ENCODE data around the gene NXPH2.
"Not testable (repeated sequence)": the region's sequence is repeated elsewhere in the genome, so short reads cannot be mapped to it uniquely, and the experiment has no call there.

NXPH2 gene

DNA sequence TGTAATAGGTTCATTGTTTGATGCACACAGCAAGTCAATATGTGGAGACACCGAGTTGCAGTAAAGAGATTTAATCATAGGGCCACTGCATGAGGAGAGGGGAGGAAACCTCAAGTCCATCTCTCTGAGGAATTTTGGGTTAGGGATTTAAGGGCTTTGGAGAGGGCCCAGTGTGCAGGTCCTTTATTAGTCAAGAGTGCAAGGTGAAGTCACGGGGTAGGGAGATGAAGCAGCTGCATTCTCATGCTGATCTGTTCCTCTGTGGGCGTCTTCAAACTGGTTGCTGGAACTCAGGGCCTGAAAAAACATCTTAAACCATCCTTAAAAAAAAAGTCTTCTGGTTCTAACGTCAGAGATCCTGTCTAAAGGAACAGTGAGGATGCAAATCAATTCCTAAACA, 131.6 kb downstream of the NXPH2 start:
- ChIA-PET POLR2A (no interaction called here), CTCF (no interaction called here)
- H3K4me3 ChIP-seq (ENCODE audit: low read depth, low read length) = no peak overlapping the region
- no peak for DNase-seq (ENCODE audit: low read depth, low spot score)
- TF ChIP-seq, protein P1, sequence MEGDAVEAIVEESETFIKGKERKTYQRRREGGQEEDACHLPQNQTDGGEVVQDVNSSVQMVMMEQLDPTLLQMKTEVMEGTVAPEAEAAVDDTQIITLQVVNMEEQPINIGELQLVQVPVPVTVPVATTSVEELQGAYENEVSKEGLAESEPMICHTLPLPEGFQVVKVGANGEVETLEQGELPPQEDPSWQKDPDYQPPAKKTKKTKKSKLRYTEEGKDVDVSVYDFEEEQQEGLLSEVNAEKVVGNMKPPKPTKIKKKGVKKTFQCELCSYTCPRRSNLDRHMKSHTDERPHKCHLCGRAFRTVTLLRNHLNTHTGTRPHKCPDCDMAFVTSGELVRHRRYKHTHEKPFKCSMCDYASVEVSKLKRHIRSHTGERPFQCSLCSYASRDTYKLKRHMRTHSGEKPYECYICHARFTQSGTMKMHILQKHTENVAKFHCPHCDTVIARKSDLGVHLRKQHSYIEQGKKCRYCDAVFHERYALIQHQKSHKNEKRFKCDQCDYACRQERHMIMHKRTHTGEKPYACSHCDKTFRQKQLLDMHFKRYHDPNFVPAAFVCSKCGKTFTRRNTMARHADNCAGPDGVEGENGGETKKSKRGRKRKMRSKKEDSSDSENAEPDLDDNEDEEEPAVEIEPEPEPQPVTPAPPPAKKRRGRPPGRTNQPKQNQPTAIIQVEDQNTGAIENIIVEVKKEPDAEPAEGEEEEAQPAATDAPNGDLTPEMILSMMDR (IDR thresholded peaks at IDR 0.05; ENCODE audit: insufficient read depth, low read length, missing control alignments) = no peak

DNA sequence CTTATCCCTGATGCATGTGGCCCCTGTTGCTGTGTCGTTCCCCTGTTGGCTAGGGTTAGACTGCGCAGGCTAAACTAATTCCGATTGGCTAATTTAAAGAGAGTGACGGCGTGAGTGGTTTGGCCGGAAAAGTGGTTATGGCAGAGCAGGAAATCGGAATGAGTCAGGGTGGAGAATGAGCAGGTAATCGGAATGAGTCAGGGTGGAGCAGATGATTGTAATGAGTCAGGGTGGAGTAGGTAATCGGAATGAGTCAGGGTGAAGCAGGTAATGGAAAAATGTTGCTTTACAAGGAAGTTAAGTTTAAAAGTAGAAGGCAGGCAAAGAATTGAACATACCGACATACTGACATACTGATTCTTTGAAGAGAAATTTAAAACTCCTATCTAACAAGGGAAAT, 135.4 kb downstream of the NXPH2 start:
- CTCF ChIA-PET; POLR2A ChIA-PET; H3K4me3 ChIP-seq (ENCODE audit: low read depth, low read length); DNase-seq (ENCODE audit: low read depth, low spot score): not testable (repeated sequence)

DNA sequence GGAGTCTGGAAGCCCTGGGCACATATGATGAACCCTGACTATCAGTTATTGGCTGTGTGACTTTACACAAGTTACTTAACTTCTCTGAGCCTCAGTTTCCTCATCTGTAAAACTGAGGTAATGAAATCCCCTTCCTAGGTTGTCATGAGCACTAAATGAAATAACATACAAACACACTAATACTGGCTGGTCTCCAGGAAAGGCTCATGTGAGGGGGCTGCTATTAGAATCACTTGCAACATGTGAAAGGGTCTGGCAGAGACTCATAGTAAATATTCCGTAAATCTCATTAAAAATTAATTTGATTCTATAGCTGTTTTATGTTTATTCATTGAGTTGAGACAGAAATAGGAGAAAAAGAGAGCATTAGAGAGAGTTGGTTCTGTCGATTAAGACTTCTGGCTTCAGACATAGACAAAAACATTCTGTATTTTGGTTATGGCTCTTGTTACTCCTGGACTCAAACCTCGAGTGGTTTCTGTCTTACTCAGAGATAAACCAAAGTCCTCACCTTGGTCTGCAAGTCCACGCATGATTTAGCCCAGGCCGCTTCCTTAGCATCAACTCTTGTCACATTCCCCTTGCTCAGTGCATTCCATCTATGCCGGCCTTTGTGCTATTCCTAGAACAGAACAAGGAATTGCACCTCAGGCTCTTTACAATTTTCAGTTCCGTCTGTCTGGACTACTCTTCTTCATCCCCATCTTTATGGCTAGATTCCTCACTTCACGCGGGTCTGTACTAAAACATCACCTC, 139.1 kb downstream of the NXPH2 start:
- ChIA-PET POLR2A (no interaction called here), CTCF (no interaction called here)
- TF ChIP-seq, protein P1 (IDR thresholded peaks at IDR 0.05; ENCODE audit: insufficient read depth, low read length, missing control alignments) = no peak
- DNase-seq (ENCODE audit: low read depth, low spot score) = no peak
- H3K4me3 ChIP-seq (ENCODE audit: low read depth, low read length) = no peak overlapping the region

DNA sequence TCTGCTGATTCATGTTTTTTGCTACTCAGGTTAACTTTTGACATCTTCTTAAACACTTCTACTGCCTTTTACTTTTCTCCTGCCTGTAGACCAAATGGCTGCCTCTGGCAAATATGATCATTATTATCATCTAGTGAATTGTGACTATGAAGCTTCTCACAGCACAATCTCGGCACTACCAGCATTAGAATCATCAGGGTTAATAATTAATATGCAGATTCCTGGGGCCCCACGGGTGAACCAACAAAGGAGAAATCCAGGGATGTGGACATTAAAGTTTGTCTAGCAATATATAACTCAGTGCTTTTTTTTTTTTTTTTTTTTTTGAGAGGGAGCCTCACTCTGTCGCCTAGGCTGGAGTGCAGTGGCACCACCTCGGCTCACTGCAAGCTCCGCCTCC, 142.5 kb downstream of the NXPH2 start:
- TF ChIP-seq, protein P1 (IDR thresholded peaks at IDR 0.05; ENCODE audit: insufficient read depth, low read length, missing control alignments) = no peak
- no peak overlapping the region for H3K4me3 ChIP-seq (ENCODE audit: low read depth, low read length)
- DNase-seq (ENCODE audit: low read depth, low spot score) = no peak
- ChIA-PET POLR2A (no interaction called here), CTCF (no interaction called here)

DNA sequence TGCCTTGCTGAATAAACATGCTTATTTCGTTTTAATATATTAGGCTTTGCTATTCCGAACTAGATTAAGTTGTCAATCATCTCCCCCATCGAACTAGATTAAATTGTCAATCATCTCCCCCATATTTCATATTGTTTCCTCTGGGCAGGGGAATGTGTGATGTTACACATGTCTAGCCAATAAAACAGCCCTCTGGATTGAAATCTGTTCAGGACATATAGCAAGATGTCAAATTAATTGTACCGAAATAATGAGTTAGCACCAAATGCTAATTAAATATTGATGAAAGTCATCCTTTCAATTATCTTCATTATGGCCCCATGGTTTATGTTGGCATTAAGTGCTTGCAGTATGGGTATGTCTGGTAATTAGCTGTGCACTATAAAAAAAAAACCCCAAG, 143.1 kb downstream of the NXPH2 start:
- ChIA-PET CTCF (no interaction called here), POLR2A (no interaction called here)
- no peak for DNase-seq (ENCODE audit: low read depth, low spot score)
- TF ChIP-seq, protein P1 (IDR thresholded peaks at IDR 0.05; ENCODE audit: insufficient read depth, low read length, missing control alignments) = no peak
- H3K4me3 ChIP-seq (ENCODE audit: low read depth, low read length) = no peak overlapping the region

DNA sequence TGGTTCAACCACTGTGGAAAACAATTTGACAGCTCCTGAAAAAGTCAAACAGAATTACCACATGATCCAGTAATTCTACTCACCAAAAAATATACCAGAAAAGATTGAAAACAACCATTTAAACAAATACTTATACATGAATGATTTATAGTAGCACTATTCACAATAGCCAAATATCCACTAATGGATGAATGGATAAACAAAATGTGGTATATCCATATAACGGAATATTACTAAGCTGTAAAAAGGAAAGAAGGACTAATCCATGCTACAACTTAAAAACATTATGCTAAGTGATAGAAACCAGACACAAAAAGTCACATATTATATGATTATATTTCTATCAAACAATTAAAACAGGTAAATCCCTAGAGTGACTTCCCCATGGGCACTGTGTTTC, 147.1 kb downstream of the NXPH2 start:
- no peak overlapping the region for H3K4me3 ChIP-seq (ENCODE audit: low read depth, low read length)
- CTCF ChIA-PET = no interaction called here
- POLR2A ChIA-PET = no interaction called here
- no peak for DNase-seq (ENCODE audit: low read depth, low spot score)
- TF ChIP-seq, protein P1 (IDR thresholded peaks at IDR 0.05; ENCODE audit: insufficient read depth, low read length, missing control alignments) = no peak

DNA sequence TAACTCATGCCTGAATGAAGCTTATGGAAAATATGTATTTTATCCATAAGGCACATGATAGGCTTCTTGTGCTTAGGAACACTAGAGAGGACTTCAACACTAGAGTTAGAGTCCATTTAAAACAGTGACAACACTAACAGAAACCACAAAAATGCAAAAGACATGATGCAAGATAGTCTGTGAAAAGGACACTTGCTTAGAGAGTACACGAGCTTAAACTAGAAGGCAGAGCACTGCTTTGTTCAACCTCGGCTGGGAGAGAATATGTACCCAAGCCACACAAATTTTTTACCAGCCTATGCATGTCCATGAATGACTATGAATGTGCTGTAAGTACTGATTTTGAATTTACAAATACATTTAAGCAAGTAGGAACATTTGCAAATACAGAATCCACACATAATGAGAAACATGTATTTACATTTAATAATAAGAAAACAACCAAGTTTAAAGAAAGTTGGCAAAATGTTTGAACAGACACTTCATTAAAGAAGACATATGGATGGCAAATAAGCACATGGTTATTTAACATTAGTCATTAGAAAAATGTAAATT, 148.0 kb downstream of the NXPH2 start:
- peak; percentile 3 for DNase-seq (ENCODE audit: low read depth, low spot score)
- TF ChIP-seq, protein P1 (IDR thresholded peaks at IDR 0.05; ENCODE audit: insufficient read depth, low read length, missing control alignments) = no peak
- no peak overlapping the region for H3K4me3 ChIP-seq (ENCODE audit: low read depth, low read length)
- CTCF ChIA-PET = no interaction called here
- POLR2A ChIA-PET = no interaction called here

Measured in AG04449 (cell line).